K562 (cell line): ENCODE measurements around the gene PPP3CA. TPM values are rescaled to one million over a fixed set of nuclear protein-coding genes. Genes with fewer than 3 reads are reported as not detected.

Experiments used
- ATAC-seq: fragments of 200-7000 bp; cut with Tn5 transposase; 3 replicates; pipeline ENCODE4 v1.9.1; 2020; ENCODE audit warnings: moderate library complexity
- BruUV-seq: library from RNA; stranded (reverse); fragments of 400-500 nt; replicated peaks from 2 replicates; lab custom pipeline; 2021; lab: Mats Ljungman, UMichigan
- CTCF ChIA-PET: fragments of 300-600 bp; formaldehyde crosslinking; extraction: SDS; loops from one replicate; lab custom pipeline; 2021; ENCODE audit warnings: low intra/inter-chr PET ratio; lab: Yijun Ruan, JAX
- POLR2A ChIA-PET: fragments of 300-600, 350-650 bp; sonication (Branson Sonifier 250); formaldehyde crosslinking; extraction: SDS; loops from one replicate; lab custom pipeline; 2021; ENCODE audit warnings: antibody characterized with exemption, inconsistent platforms; lab: Yijun Ruan, JAX
- DNase-seq, 4 experiments: peaks; one replicate each; pipeline versions ENCODE4 v3.0.0 to v3.0.0-alpha.2; 2011 to 2018; ENCODE audit warnings: low spot score in 3 of 4, mixed read lengths in 3 of 4; ENCODE audit errors: extremely low read depth in 1 of 4
- FAIRE-seq: peaks from 2 replicates; lab custom pipeline; 2011; peaks lifted over from hg19 to GRCh38; lab: Jason Lieb, UNC
- H2AFZ ChIP-seq: 2 replicates; pipeline ENCODE4 v1.6.0; 2011; ENCODE audit warnings: low read depth, low read length, control low read depth, inconsistent platforms
- H3K27ac ChIP-seq: fragments of 200-600 bp; 3 replicates; pipeline ENCODE4 v1.8.0; 2011; ENCODE audit warnings: low read depth, mild to moderate bottlenecking, control low read depth, inconsistent platforms, low read length, moderate library complexity, mixed read lengths; ENCODE audit errors: extremely low read depth
- H3K27me3 ChIP-seq, 2 experiments: fragments of 300-600 bp in 1 of 2; 2 replicates in 1 of 2; 3 replicates in 1 of 2; pipeline versions ENCODE4 v1.6.0 to v1.8.0; 2011; ENCODE audit warnings: inconsistent platforms in 2 of 2, low read length in 2 of 2, mild to moderate bottlenecking in 1 of 2, mixed read lengths in 1 of 2, moderate library complexity in 1 of 2; ENCODE audit not compliant: control insufficient read depth in 2 of 2, insufficient read depth in 2 of 2
- H3K36me3 ChIP-seq: fragments of 300-600 bp; 3 replicates; pipeline ENCODE4 v1.8.0; 2011; ENCODE audit warnings: mild to moderate bottlenecking, low read length, inconsistent platforms; ENCODE audit not compliant: control insufficient read depth, insufficient read depth
- H3K4me1 ChIP-seq, 2 experiments: fragments of 200-600 bp in 1 of 2; replicated peaks in 1 of 2; 2 replicates in 1 of 2; 3 replicates in 1 of 2; pipeline versions ENCODE4 v1.5.1 to v1.8.0; 2011; ENCODE audit warnings: inconsistent platforms in 2 of 2, low read length in 2 of 2, mild to moderate bottlenecking in 1 of 2, mixed read lengths in 1 of 2, moderate library complexity in 1 of 2; ENCODE audit not compliant: control insufficient read depth in 2 of 2, insufficient read depth in 2 of 2
- H3K4me2 ChIP-seq: 2 replicates; pipeline ENCODE4 v1.6.1; 2011; ENCODE audit warnings: low read length, control low read depth, inconsistent platforms, mixed read lengths; ENCODE audit not compliant: insufficient read depth
- H3K4me3 ChIP-seq: fragments of 200-600 bp; sonication (generic), shearing (Covaris generic); 2 replicates; pipeline ENCODE4 v1.5.1; 2016; ENCODE audit warnings: control low read depth, inconsistent platforms
- H3K79me2 ChIP-seq: fragments of 200-600 bp; 3 replicates; pipeline ENCODE4 v1.8.0; 2011; ENCODE audit warnings: low read length, inconsistent platforms; ENCODE audit not compliant: control insufficient read depth, insufficient read depth
- H3K9ac ChIP-seq, 2 experiments: 2 replicates each; pipeline versions ENCODE4 v1.6.0 to v1.6.1; 2011; ENCODE audit warnings: low read depth in 2 of 2, low read length in 2 of 2, control low read depth in 1 of 2, inconsistent platforms in 1 of 2, mild to moderate bottlenecking in 1 of 2, mixed read lengths in 1 of 2; ENCODE audit not compliant: insufficient read depth in 1 of 2
- H3K9me1 ChIP-seq: one replicate; pipeline ENCODE4 v1.6.0; 2011; ENCODE audit warnings: inconsistent platforms, mild to moderate bottlenecking, low read length, moderate library complexity; ENCODE audit not compliant: control insufficient read depth, insufficient read depth
- H3K9me3 ChIP-seq: replicated peaks from 2 replicates; pipeline ENCODE4 v1.5.1; 2011; ENCODE audit warnings: low read depth, low read length, inconsistent platforms; ENCODE audit not compliant: control insufficient read depth, insufficient read depth
- H4K20me1 ChIP-seq: replicated peaks from 2 replicates; pipeline ENCODE4 v1.6.1; 2011; ENCODE audit warnings: low read length, inconsistent platforms, mixed read lengths; ENCODE audit not compliant: control insufficient read depth, insufficient read depth
- ARID3B ChIP-seq: fragments of 250-450 bp; sonication (Bioruptor Pico); IDR thresholded peaks from 2 replicates; pipeline ENCODE4 v1.4.0; 2020; ENCODE audit warnings: borderline replicate concordance
- ATF7 ChIP-seq: fragments of 450-650 bp; IDR thresholded peaks from 2 replicates; pipeline ENCODE4 v1.7.1; 2014; ENCODE audit warnings: mild to moderate bottlenecking, moderate library complexity
- ETV6 ChIP-seq, 3 experiments: fragments of 150-350 bp in 1 of 3; sonication (generic) in 1 of 3; formaldehyde crosslinking in 1 of 3; IDR thresholded peaks; 2 replicates each; pipeline versions ENCODE4 v1.6.1 to v1.8.0; 2014 to 2022; ENCODE audit warnings: borderline replicate concordance in 2 of 3, low read depth in 2 of 3, antibody characterized with exemption in 1 of 3, low read length in 1 of 3, mild to moderate bottlenecking in 1 of 3, missing genetic modification reagents in 1 of 3
- HDAC8 ChIP-seq: fragments of 450-650 bp; IDR thresholded peaks from 2 replicates; pipeline ENCODE4 v1.6.1; 2016; ENCODE audit warnings: mild to moderate bottlenecking, missing genetic modification characterization, moderate library complexity, missing compliant biosample characterization
- MEIS2 ChIP-seq: fragments of 450-650 bp; IDR thresholded peaks from 2 replicates; pipeline ENCODE4 v1.6.1; 2014; ENCODE audit warnings: mild to moderate bottlenecking; ENCODE audit not compliant: partially characterized antibody
- ZBTB33 ChIP-seq: sonication (generic); formaldehyde crosslinking; IDR thresholded peaks from 2 replicates; pipeline ENCODE4 v1.8.1; 2023; ENCODE audit warnings: mild to moderate bottlenecking, missing genetic modification reagents
- WGBS: fragments of 100-300 bp; shearing (Covaris generic); methylation state at CpG from one replicate; pipeline ENCODE4 v1.1.6; 2016; ENCODE audit warnings: low coverage, mixed read lengths; ENCODE audit not compliant: insufficient coverage; ENCODE audit errors: missing lambda C conversion rate; 5-methylcytosine and 5-hydroxymethylcytosine counted together
- in situ Hi-C: fragments of 300-500 bp; cut with MboI; formaldehyde crosslinking; loops from 4 replicates; pipeline ENCODE4 v1.15.0; 2018; ENCODE audit warnings: inconsistent platforms, mixed read lengths
- intact Hi-C: fragments of 100-400 bp; cut with micrococcal nuclease; formaldehyde crosslinking; loops from 2 replicates; pipeline ENCODE4 v1.14.2; 2022
- polyA plus RNA-seq, 8 experiments: library from polyadenylated mRNA; depleted of rRNA in 4 of 8; stranded (reverse) in 5 of 8; unstranded in 3 of 8; fragments of >200 nt; fragmentation: Nextera tagmentation in 2 of 8; fragmentation: Illumina TruSeq in 1 of 8; extraction: Ambion mirVana in 2 of 8; extraction: Trizol in 1 of 8; gene quantifications; 2 replicates each; pipeline versions ENCODE4 v1.2.1 to v1.2.3, GENCODE V29; 2011 to 2014; ENCODE audit warnings: inconsistent platforms in 1 of 8, missing spikeins in 1 of 8
- total RNA-seq, 7 experiments: library from RNA; depleted of rRNA in 6 of 7; stranded (reverse); fragments of >200 nt in 6 of 7; fragmentation: Illumina TruSeq in 2 of 7; extraction: Trizol in 2 of 7; gene quantifications; 2 replicates each; pipeline versions ENCODE4 v1.2.1 to v1.2.3, GENCODE V29; 2011 to 2021; ENCODE audit warnings: low replicate concordance in 1 of 7
- TF ChIP-seq, protein P1 (sequence below): fragments of 450-650 bp; IDR thresholded peaks from 2 replicates; pipeline ENCODE4 v1.6.1; 2016; ENCODE audit warnings: mild to moderate bottlenecking, moderate library complexity

Gene PPP3CA
- total and polyA plus RNA-seq, 9 of the 15 experiments (the other 6 are each of a cell fraction or from before 2014, with no cell fraction given), result 0.94 to 3.2 (median 1.6) TPM

GRCh38 chr4:101018836-101019235 is 328.5 kb downstream of the PPP3CA start:
- no peaks in the 10 kb centered on the region for H3K36me3 ChIP-seq
- CTCF ChIA-PET, result no interaction called here
- no peaks in the 10 kb centered on the region for H3K9me3 ChIP-seq
- DNase-seq (no peak), ATAC-seq (no peak), FAIRE-seq (no peak)
- H3K4me3 ChIP-seq, result no peak overlapping the region
- H3K4me1 ChIP-seq, result no peaks in the 10 kb centered on the region
- H3K9ac ChIP-seq, result no peak overlapping the region
- no TSS peak for BruUV-seq
- no peak overlapping the region for H3K4me2 ChIP-seq
- POLR2A ChIA-PET, result no interaction called here
- no peaks in the 10 kb centered on the region for H3K9me1 ChIP-seq
- in situ Hi-C loops, result no loop called here
- no peaks in the 10 kb centered on the region for H4K20me1 ChIP-seq
- intact Hi-C loops, result no loop called here
- no peak overlapping the region for H2AFZ ChIP-seq
- 0% methylated on average over 5 of the region's 5 CpGs for WGBS
- H3K27me3 ChIP-seq, result no peaks in the 10 kb centered on the region
- no peak overlapping the region for H3K27ac ChIP-seq
- no peaks in the 10 kb centered on the region for H3K79me2 ChIP-seq
- no peak for TF ChIP-seq ARID3B (CRISPR knock-in tag)
- no peak for TF ChIP-seq ETV6 (IDR thresholded peaks at IDR 0.05; ENCODE audit: borderline replicate concordance in 1 of 2, low read depth in 2 of 2, low read length in 1 of 2)
- no peak for TF ChIP-seq ETV6 (CRISPR knock-in tag; IDR thresholded peaks at IDR 0.05; ENCODE audit: borderline replicate concordance)
- TF ChIP-seq ZBTB33 (CRISPR knock-in tag), result no peak
- no peak for TF ChIP-seq ATF7
- no peak for TF ChIP-seq MEIS2
- TF ChIP-seq HDAC8 (tag), result no peak
- TF ChIP-seq, protein P1, sequence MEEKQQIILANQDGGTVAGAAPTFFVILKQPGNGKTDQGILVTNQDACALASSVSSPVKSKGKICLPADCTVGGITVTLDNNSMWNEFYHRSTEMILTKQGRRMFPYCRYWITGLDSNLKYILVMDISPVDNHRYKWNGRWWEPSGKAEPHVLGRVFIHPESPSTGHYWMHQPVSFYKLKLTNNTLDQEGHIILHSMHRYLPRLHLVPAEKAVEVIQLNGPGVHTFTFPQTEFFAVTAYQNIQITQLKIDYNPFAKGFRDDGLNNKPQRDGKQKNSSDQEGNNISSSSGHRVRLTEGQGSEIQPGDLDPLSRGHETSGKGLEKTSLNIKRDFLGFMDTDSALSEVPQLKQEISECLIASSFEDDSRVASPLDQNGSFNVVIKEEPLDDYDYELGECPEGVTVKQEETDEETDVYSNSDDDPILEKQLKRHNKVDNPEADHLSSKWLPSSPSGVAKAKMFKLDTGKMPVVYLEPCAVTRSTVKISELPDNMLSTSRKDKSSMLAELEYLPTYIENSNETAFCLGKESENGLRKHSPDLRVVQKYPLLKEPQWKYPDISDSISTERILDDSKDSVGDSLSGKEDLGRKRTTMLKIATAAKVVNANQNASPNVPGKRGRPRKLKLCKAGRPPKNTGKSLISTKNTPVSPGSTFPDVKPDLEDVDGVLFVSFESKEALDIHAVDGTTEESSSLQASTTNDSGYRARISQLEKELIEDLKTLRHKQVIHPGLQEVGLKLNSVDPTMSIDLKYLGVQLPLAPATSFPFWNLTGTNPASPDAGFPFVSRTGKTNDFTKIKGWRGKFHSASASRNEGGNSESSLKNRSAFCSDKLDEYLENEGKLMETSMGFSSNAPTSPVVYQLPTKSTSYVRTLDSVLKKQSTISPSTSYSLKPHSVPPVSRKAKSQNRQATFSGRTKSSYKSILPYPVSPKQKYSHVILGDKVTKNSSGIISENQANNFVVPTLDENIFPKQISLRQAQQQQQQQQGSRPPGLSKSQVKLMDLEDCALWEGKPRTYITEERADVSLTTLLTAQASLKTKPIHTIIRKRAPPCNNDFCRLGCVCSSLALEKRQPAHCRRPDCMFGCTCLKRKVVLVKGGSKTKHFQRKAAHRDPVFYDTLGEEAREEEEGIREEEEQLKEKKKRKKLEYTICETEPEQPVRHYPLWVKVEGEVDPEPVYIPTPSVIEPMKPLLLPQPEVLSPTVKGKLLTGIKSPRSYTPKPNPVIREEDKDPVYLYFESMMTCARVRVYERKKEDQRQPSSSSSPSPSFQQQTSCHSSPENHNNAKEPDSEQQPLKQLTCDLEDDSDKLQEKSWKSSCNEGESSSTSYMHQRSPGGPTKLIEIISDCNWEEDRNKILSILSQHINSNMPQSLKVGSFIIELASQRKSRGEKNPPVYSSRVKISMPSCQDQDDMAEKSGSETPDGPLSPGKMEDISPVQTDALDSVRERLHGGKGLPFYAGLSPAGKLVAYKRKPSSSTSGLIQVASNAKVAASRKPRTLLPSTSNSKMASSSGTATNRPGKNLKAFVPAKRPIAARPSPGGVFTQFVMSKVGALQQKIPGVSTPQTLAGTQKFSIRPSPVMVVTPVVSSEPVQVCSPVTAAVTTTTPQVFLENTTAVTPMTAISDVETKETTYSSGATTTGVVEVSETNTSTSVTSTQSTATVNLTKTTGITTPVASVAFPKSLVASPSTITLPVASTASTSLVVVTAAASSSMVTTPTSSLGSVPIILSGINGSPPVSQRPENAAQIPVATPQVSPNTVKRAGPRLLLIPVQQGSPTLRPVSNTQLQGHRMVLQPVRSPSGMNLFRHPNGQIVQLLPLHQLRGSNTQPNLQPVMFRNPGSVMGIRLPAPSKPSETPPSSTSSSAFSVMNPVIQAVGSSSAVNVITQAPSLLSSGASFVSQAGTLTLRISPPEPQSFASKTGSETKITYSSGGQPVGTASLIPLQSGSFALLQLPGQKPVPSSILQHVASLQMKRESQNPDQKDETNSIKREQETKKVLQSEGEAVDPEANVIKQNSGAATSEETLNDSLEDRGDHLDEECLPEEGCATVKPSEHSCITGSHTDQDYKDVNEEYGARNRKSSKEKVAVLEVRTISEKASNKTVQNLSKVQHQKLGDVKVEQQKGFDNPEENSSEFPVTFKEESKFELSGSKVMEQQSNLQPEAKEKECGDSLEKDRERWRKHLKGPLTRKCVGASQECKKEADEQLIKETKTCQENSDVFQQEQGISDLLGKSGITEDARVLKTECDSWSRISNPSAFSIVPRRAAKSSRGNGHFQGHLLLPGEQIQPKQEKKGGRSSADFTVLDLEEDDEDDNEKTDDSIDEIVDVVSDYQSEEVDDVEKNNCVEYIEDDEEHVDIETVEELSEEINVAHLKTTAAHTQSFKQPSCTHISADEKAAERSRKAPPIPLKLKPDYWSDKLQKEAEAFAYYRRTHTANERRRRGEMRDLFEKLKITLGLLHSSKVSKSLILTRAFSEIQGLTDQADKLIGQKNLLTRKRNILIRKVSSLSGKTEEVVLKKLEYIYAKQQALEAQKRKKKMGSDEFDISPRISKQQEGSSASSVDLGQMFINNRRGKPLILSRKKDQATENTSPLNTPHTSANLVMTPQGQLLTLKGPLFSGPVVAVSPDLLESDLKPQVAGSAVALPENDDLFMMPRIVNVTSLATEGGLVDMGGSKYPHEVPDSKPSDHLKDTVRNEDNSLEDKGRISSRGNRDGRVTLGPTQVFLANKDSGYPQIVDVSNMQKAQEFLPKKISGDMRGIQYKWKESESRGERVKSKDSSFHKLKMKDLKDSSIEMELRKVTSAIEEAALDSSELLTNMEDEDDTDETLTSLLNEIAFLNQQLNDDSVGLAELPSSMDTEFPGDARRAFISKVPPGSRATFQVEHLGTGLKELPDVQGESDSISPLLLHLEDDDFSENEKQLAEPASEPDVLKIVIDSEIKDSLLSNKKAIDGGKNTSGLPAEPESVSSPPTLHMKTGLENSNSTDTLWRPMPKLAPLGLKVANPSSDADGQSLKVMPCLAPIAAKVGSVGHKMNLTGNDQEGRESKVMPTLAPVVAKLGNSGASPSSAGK, result no peak
